Measurements from ENCODE around the gene FAM180B.

GRCh38 chr11:47616726-47617416, 30.4 kb downstream of the FAM180B start:
- TF ChIP-seq CTCF (IDR thresholded peaks at IDR 0.05), result peak; percentile 53 to 93 (median 78)
- no peak for TF ChIP-seq POLR2A (IDR thresholded peaks at IDR 0.05)

Measured in adrenal gland (tissue), 5 donors.